Endothelial cell of umbilical vein (primary cell): Measurements from ENCODE around the gene RAB7A.

Experiments used
- CTCF ChIP-seq, 2 donors: IDR thresholded peaks; 1 replicate in 1 of 2; 2 replicates in 1 of 2; pipeline ENCODE4 v1.5.1; 2011; ENCODE audit warnings: low read length in 2 of 2, mild to moderate bottlenecking in 2 of 2, moderate library complexity in 2 of 2, control low read depth in 1 of 2, inconsistent platforms in 1 of 2, low read depth in 1 of 2; ENCODE audit not compliant: insufficient read depth in 1 of 2; ENCODE audit errors: extremely low read depth in 1 of 2
- EZH2 ChIP-seq: IDR thresholded peaks from 2 replicates; pipeline ENCODE4 v1.6.1; 2012; ENCODE audit warnings: borderline replicate concordance, low read depth, mild to moderate bottlenecking, moderate library complexity, low read length, inconsistent platforms; ENCODE audit not compliant: severe bottlenecking

GRCh38 chr3:128693696-128694095 lies 32.3 kb upstream of the RAB7A start:
- TF ChIP-seq CTCF (IDR thresholded peaks at IDR 0.05; ENCODE audit: extremely low read depth in 1 of 2, insufficient read depth in 1 of 2, low read depth in 1 of 2, low read length in 2 of 2): no peak
- no peak for TF ChIP-seq EZH2
